ENCODE results near the gene SMIM7.

Gene SMIM7

GRCh38 chr19:16627193-16627927 is 32.6 kb downstream of the SMIM7 start:
- TF ChIP-seq CTCF (IDR thresholded peaks at IDR 0.05; ENCODE audit: borderline replicate concordance, extremely low read depth, low read length, poor library complexity, severe bottlenecking) (peak; percentile 48), EZH2 (IDR thresholded peaks at IDR 0.05; ENCODE audit: borderline replicate concordance, low read depth, low read length, severe bottlenecking) (no peak)
- Histone ChIP-seq H4K20me1 (ENCODE audit: insufficient read depth, low read length) (peaks cover 53% of the 10 kb centered on the region), H3K4me3 (ENCODE audit: low read depth in 1 of 2, low read length in 2 of 2) (peak overlapping the region; percentile 88 to 95), H2AFZ (ENCODE audit: low read depth, low read length) (no peak overlapping the region; the same call in 1 of the 2 replicates), H3K27ac (ENCODE audit: low read length) (peak overlapping the region; percentile 81), H3K4me2 (ENCODE audit: insufficient read depth, low read length) (peak overlapping the region; percentile 84), H3K9ac (ENCODE audit: low read depth, low read length) (peak overlapping the region; percentile 85), H3K79me2 (ENCODE audit: insufficient read depth, low read length) (peaks cover 70% of the 10 kb centered on the region), H3K27me3 (ENCODE audit: insufficient read depth, low read length, poor library complexity) (no peaks in the 10 kb centered on the region), H3K4me1 (ENCODE audit: insufficient read depth, low read length) (peaks cover 47% of the 10 kb centered on the region), H3K9me3 (ENCODE audit: insufficient read depth, low read length, severe bottlenecking) (no peaks in the 10 kb centered on the region), H3K36me3 (ENCODE audit: insufficient read depth, low read length) (peaks cover 57% of the 10 kb centered on the region)
- ATAC-seq (ENCODE audit: insufficient read depth, low read depth) (no peak), DNase-seq (peak; percentile 46)

- H3K27me3 ChIP-seq (ENCODE audit: insufficient read depth, low read length, poor library complexity), result no peaks in the 10 kb centered on the region
- H2AFZ ChIP-seq (ENCODE audit: low read depth, low read length), result no peak overlapping the region
- TF ChIP-seq CTCF (IDR thresholded peaks at IDR 0.05; ENCODE audit: borderline replicate concordance, extremely low read depth, low read length, poor library complexity, severe bottlenecking), result no peak
- no peak for TF ChIP-seq EZH2 (IDR thresholded peaks at IDR 0.05; ENCODE audit: borderline replicate concordance, low read depth, low read length, severe bottlenecking)
- H3K79me2 ChIP-seq (ENCODE audit: insufficient read depth, low read length), result peaks cover 72% of the 10 kb centered on the region
- peak overlapping the region; percentile 88 to 95 for H3K4me3 ChIP-seq (ENCODE audit: low read depth in 1 of 2, low read length in 2 of 2)
- no peaks in the 10 kb centered on the region for H3K9me3 ChIP-seq (ENCODE audit: insufficient read depth, low read length, severe bottlenecking)
- DNase-seq (peak; percentile 38), ATAC-seq (ENCODE audit: insufficient read depth, low read depth) (no peak)
- peaks cover 59% of the 10 kb centered on the region for H4K20me1 ChIP-seq (ENCODE audit: insufficient read depth, low read length)
- H3K27ac ChIP-seq (ENCODE audit: low read length), result peak overlapping the region; percentile 81
- H3K4me2 ChIP-seq (ENCODE audit: insufficient read depth, low read length), result peak overlapping the region; percentile 84
- H3K36me3 ChIP-seq (ENCODE audit: insufficient read depth, low read length), result peaks cover 56% of the 10 kb centered on the region
- peak overlapping the region; percentile 85 for H3K9ac ChIP-seq (ENCODE audit: low read depth, low read length)
- peaks cover 47% of the 10 kb centered on the region for H3K4me1 ChIP-seq (ENCODE audit: insufficient read depth, low read length)
Measured at GRCh38 chr19:16626796-16627192, 33.1 kb downstream of the SMIM7 start.

- Histone ChIP-seq H3K79me2 (ENCODE audit: insufficient read depth, low read length) (peaks cover 78% of the 10 kb centered on the region), H3K4me3 (ENCODE audit: low read depth in 1 of 2, low read length in 2 of 2) (peak overlapping the region in 1 of 2 experiments; percentile 95; a peak in 1 of 4 replicates), H4K20me1 (ENCODE audit: insufficient read depth, low read length) (peaks cover 73% of the 10 kb centered on the region), H3K36me3 (ENCODE audit: insufficient read depth, low read length) (peaks cover 45% of the 10 kb centered on the region), H3K9ac (ENCODE audit: low read depth, low read length) (peak overlapping the region; percentile 85; the same call in 1 of the 2 replicates), H3K9me3 (ENCODE audit: insufficient read depth, low read length, severe bottlenecking) (no peaks in the 10 kb centered on the region), H3K27ac (ENCODE audit: low read length) (peak overlapping the region; percentile 48; the same call in 1 of the 2 replicates), H2AFZ (ENCODE audit: low read depth, low read length) (no peak overlapping the region), H3K4me2 (ENCODE audit: insufficient read depth, low read length) (peak overlapping the region; percentile 84), H3K27me3 (ENCODE audit: insufficient read depth, low read length, poor library complexity) (no peaks in the 10 kb centered on the region), H3K4me1 (ENCODE audit: insufficient read depth, low read length) (peaks cover 35% of the 10 kb centered on the region)
- TF ChIP-seq CTCF (IDR thresholded peaks at IDR 0.05; ENCODE audit: borderline replicate concordance, extremely low read depth, low read length, poor library complexity, severe bottlenecking) (no peak), EZH2 (IDR thresholded peaks at IDR 0.05; ENCODE audit: borderline replicate concordance, low read depth, low read length, severe bottlenecking) (no peak)
- ATAC-seq (ENCODE audit: insufficient read depth, low read depth) (no peak), DNase-seq (no peak)
Measured at GRCh38 chr19:16625163-16625958, 34.6 kb downstream of the SMIM7 start.

Data from DND-41 (cell line).